Karpas-422 (cell line): Measurements from ENCODE around the gene ARMC7. TPM values are rescaled to one million over a fixed set of nuclear protein-coding genes. Genes with fewer than 3 reads are reported as not detected.

Experiments used
- DNase-seq: peaks from one replicate; pipeline ENCODE4 v3.0.0-alpha.2; 2015
- H2AFZ ChIP-seq: fragments of 200-600 bp; sonication (generic); 2 replicates; pipeline ENCODE4 v1.6.1; 2014; ENCODE audit warnings: antibody characterized with exemption, low read length, mixed read lengths
- H3K27ac ChIP-seq: fragments of 200-600 bp; sonication (generic); 2 replicates; pipeline ENCODE4 v1.5.1; 2014; ENCODE audit warnings: mild to moderate bottlenecking, low read length, moderate library complexity
- H3K27me3 ChIP-seq: fragments of 200-600 bp; sonication (generic); 2 replicates; pipeline ENCODE4 v1.6.1; 2014; ENCODE audit warnings: low read length, mixed read lengths
- H3K36me3 ChIP-seq: fragments of 200-600 bp; sonication (generic); 2 replicates; pipeline ENCODE4 v1.6.1; 2014; ENCODE audit warnings: low read length, mixed read lengths; ENCODE audit not compliant: insufficient read depth
- H3K4me1 ChIP-seq: fragments of 200-600 bp; sonication (generic); 2 replicates; pipeline ENCODE4 v1.6.1; 2014; ENCODE audit warnings: mild to moderate bottlenecking, low read length, mixed read lengths
- H3K4me2 ChIP-seq: fragments of 200-600 bp; sonication (generic); 2 replicates; pipeline ENCODE4 v1.6.1; 2014; ENCODE audit warnings: low read length, low read depth, mild to moderate bottlenecking; ENCODE audit not compliant: poor library complexity, severe bottlenecking
- H3K4me3 ChIP-seq: fragments of 200-600 bp; sonication (generic); 2 replicates; pipeline ENCODE4 v1.5.1; 2014; ENCODE audit warnings: mild to moderate bottlenecking, antibody characterized with exemption, low read length, mixed read lengths
- H3K79me2 ChIP-seq: fragments of 200-600 bp; sonication (generic); 2 replicates; pipeline ENCODE4 v1.6.1; 2014; ENCODE audit warnings: mild to moderate bottlenecking, low read length, mixed read lengths
- H3K9ac ChIP-seq: fragments of 200-600 bp; sonication (generic); 2 replicates; pipeline ENCODE4 v1.6.0; 2014; ENCODE audit warnings: low read length
- H3K9me2 ChIP-seq: fragments of 200-600 bp; sonication (generic), shearing (Covaris generic); replicated peaks from 2 replicates; pipeline ENCODE4 v1.6.0; 2014; ENCODE audit warnings: mild to moderate bottlenecking, low read length, moderate library complexity; ENCODE audit not compliant: insufficient read depth
- H3K9me3 ChIP-seq: fragments of 300-700, 200-600 bp; sonication (generic); 2 replicates; pipeline ENCODE4 v1.6.1; 2014; ENCODE audit warnings: low read length, mixed read lengths
- H4K20me1 ChIP-seq: fragments of 200-600 bp; sonication (generic); 2 replicates; pipeline ENCODE4 v1.6.1; 2014; ENCODE audit warnings: mild to moderate bottlenecking, antibody characterized with exemption, low read length, low read depth; ENCODE audit not compliant: insufficient read depth
- total RNA-seq: library from RNA; depleted of rRNA; stranded (reverse); fragments of >200 nt; shearing (Covaris generic); gene quantifications from 2 replicates; pipeline ENCODE4 v1.2.3, GENCODE V29; 2014; ENCODE audit warnings: low replicate concordance

Gene ARMC7
- total RNA-seq, 1 experiment from 2014 or later = 6.1 TPM

DNA sequence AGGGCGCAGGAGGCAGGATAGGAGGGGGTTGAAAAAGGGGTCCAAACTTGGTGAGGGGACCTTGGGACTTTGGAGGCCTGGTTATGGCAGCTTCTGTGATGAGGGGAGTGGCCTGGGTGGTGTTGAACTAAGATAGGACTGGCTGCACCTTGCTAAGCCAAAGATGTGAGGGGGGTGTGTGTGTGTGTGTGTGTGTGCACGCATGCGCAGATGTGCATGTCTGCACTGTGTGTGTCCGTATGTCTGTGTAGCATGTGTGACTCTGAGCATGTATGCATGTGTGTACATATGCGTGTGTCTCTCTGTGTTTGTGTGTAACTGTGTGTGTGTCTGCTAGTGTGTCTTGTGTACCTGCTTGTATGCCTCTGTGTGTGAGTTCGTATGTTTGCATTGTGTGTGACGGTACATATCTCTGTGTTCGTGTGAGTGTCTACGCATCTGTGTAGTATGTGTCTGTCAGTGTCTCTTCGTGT lies 17.9 kb upstream of the ARMC7 start:
- Histone ChIP-seq H3K27me3 (no peaks in the 10 kb centered on the region), H3K4me2 (no peak overlapping the region), H3K36me3 (no peaks in the 10 kb centered on the region), H3K4me1 (no peaks in the 10 kb centered on the region), H3K4me3 (no peak overlapping the region), H3K9me2 (no peaks in the 10 kb centered on the region), H3K9me3 (no peaks in the 10 kb centered on the region), H4K20me1 (no peaks in the 10 kb centered on the region), H2AFZ (no peak overlapping the region), H3K27ac (no peak overlapping the region), H3K9ac (no peak overlapping the region), H3K79me2 (no peaks in the 10 kb centered on the region)
- no peak for DNase-seq

DNA sequence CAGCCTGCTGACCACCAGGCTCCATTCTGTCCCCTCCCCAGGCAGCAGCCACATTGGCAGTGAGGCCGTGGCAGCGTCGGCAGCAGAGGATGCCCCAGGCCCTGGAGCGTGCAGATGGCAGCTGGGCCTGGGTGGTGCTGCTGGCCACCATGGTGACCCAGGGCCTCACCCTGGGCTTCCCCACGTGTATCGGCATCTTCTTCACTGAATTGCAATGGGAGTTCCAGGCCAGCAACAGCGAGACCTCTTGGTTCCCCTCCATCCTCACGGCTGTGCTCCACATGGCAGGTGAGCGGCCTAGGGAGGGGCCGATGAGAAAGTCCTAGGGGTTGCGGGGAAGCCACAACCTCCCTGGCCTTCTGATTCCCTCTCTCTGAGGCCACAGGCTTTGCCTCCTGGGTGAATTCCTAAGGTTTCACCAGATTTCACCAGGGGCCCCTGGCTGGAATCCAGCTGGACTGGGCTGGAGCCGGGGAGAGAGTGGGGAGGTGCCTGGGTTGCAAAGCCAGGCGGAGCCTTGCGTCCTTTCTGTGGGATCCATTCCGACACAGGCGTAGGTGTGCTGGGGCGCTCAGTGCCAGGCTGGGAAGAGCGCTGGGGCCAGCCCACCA lies 16.1 kb upstream of the ARMC7 start:
- Histone ChIP-seq H3K79me2 (no peaks in the 10 kb centered on the region), H3K27me3 (no peaks in the 10 kb centered on the region), H4K20me1 (no peaks in the 10 kb centered on the region), H3K4me3 (no peak overlapping the region), H2AFZ (no peak overlapping the region), H3K9me2 (no peaks in the 10 kb centered on the region), H3K9ac (no peak overlapping the region), H3K36me3 (no peaks in the 10 kb centered on the region), H3K4me1 (no peaks in the 10 kb centered on the region), H3K27ac (no peak overlapping the region), H3K4me2 (no peak overlapping the region), H3K9me3 (no peaks in the 10 kb centered on the region)
- no peak for DNase-seq

DNA sequence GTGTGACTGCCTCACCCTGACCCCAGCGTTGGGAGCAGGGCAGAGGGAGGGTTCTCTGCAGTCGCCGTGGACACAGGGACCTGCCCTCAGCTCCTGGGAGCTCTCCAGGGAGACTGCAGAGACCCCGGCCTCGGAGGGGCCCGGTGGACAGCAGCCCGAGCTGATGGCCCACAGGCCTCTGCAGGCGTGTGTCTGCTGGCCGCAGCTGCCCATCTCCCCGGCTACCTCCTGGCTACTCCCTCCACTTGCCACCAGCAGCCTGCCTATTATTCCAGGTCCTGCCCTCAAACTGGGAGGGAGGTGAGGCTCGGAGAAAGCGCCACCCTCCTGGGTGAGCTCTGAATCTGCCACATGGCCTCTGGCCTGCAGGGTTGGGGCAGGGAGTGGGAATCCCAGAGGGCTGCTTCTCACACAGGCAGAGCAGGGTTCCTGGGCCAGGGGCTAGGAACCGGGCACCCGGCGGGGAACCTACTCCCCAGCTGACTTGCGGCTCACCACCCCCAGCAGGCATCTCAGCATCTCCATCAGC lies 14.8 kb upstream of the ARMC7 start:
- H3K4me1 ChIP-seq = no peaks in the 10 kb centered on the region
- no peak overlapping the region for H3K27ac ChIP-seq
- H3K27me3 ChIP-seq = no peaks in the 10 kb centered on the region
- no peaks in the 10 kb centered on the region for H3K9me2 ChIP-seq
- H3K4me3 ChIP-seq = no peak overlapping the region
- H3K79me2 ChIP-seq = no peaks in the 10 kb centered on the region
- H2AFZ ChIP-seq = no peak overlapping the region
- no peaks in the 10 kb centered on the region for H3K9me3 ChIP-seq
- H3K9ac ChIP-seq = no peak overlapping the region
- no peak overlapping the region for H3K4me2 ChIP-seq
- no peaks in the 10 kb centered on the region for H3K36me3 ChIP-seq
- H4K20me1 ChIP-seq = no peaks in the 10 kb centered on the region
- DNase-seq = no peak

DNA sequence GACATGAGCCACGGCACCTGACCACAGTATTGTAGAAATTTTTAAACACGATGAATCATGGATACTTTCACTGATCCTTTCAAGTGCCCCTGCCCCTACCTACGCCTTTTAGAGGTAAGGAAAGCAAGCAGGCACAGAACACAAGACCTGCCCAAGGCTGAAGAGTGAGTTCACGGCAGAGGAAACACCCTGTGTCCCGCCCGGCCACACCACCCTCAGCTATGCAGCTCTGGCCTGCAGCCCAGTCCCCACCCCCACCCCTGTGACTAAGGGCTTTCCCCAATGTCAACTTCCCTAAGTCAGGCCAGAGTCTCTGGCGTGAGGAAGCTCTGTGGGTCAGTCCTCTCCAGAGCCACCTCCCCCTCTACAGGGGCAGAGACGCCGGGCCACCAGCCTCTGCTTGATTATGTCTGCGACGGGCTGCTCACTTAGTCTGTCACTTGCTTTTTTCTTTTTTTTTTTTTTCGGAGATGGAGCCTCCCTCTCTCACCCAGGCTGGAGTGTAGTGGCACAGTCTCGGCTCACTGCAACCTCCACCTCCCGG lies 13.6 kb upstream of the ARMC7 start:
- no peaks in the 10 kb centered on the region for H3K9me3 ChIP-seq
- no peaks in the 10 kb centered on the region for H3K36me3 ChIP-seq
- no peak for DNase-seq
- no peaks in the 10 kb centered on the region for H3K79me2 ChIP-seq
- H3K4me2 ChIP-seq = no peak overlapping the region
- H3K9ac ChIP-seq = no peak overlapping the region
- H2AFZ ChIP-seq = no peak overlapping the region
- no peak overlapping the region for H3K4me3 ChIP-seq
- no peaks in the 10 kb centered on the region for H3K27me3 ChIP-seq
- no peak overlapping the region for H3K27ac ChIP-seq
- H3K4me1 ChIP-seq = no peaks in the 10 kb centered on the region
- no peaks in the 10 kb centered on the region for H3K9me2 ChIP-seq
- H4K20me1 ChIP-seq = no peaks in the 10 kb centered on the region

DNA sequence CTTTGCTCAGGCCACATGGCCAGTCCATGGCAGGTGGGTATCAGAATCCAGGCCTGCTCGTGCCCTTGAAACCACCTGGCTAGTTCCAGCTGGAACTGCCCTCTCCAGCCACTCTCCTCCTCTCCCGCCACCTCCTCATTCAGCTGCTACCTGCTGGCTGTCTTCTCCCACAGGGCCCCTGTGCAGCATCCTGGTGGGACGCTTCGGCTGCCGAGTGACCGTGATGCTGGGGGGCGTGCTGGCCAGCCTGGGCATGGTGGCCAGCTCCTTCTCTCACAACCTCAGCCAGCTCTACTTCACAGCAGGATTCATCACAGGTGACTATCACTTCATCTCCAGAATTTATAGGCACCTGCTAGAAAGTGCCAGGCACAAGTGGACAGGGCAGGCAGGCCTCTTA lies 11.9 kb upstream of the ARMC7 start:
- no peaks in the 10 kb centered on the region for H3K9me2 ChIP-seq
- no peak for DNase-seq
- no peak overlapping the region for H3K27ac ChIP-seq
- H3K36me3 ChIP-seq = no peaks in the 10 kb centered on the region
- no peaks in the 10 kb centered on the region for H4K20me1 ChIP-seq
- H3K4me1 ChIP-seq = peaks cover 10% of the 10 kb centered on the region
- no peaks in the 10 kb centered on the region for H3K9me3 ChIP-seq
- H3K4me2 ChIP-seq = no peak overlapping the region
- H3K4me3 ChIP-seq = no peak overlapping the region
- no peaks in the 10 kb centered on the region for H3K79me2 ChIP-seq
- no peak overlapping the region for H2AFZ ChIP-seq
- H3K27me3 ChIP-seq = no peaks in the 10 kb centered on the region
- H3K9ac ChIP-seq = no peak overlapping the region

DNA sequence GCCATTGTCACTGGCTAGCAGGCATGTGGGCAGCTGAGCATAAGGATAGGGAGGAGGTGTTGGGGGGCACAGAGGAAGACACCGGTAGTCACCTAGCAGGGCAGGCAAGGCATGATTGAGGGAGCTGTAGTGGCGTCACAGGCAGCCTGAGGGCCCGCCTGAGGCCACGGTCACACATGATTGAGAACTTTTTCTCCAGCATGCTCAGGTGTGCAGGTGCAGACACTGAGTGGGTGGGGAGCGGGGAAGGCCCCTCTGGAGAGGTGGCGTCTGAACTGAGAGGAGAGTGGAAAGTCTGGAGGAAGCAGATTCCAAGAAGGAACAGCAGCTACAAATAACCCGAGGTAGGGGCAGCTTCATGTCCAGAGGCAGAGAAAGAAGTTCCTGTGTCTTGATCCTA lies 10.9 kb upstream of the ARMC7 start:
- Histone ChIP-seq H3K27ac (no peak overlapping the region), H3K9me2 (no peaks in the 10 kb centered on the region), H3K79me2 (no peaks in the 10 kb centered on the region), H2AFZ (no peak overlapping the region), H3K9ac (no peak overlapping the region), H3K9me3 (no peaks in the 10 kb centered on the region), H4K20me1 (no peaks in the 10 kb centered on the region), H3K36me3 (no peaks in the 10 kb centered on the region), H3K4me1 (peaks cover 10% of the 10 kb centered on the region), H3K4me2 (no peak overlapping the region), H3K27me3 (no peaks in the 10 kb centered on the region), H3K4me3 (no peak overlapping the region)
- DNase-seq = no peak

DNA sequence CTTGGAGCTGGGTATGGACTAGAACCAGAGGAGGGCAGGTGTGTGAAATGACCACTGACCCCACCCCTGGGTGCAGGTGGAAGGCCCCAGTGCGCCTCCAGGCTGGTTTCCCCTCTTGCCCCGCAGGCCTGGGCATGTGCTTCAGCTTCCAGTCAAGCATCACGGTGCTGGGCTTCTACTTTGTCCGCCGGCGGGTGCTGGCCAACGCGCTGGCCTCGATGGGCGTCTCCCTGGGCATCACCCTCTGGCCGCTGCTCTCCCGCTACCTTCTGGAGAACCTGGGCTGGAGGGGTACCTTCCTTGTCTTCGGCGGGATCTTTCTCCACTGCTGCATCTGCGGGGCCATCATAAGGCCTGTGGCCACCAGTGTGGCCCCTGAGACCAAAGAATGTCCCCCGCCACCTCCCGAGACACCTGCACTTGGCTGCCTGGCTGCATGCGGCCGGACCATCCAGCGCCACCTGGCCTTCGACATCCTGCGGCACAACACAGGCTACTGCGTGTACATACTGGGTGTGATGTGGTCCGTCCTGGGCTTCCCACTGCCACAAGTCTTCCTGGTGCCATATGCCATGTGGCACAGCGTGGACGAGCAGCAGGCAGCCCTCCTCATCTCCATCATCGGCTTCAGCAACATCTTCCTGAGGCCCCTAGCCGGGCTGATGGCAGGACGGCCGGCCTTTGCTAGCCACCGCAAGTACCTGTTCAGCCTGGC lies 9.7 kb upstream of the ARMC7 start:
- no peaks in the 10 kb centered on the region for H3K9me2 ChIP-seq
- no peak overlapping the region for H2AFZ ChIP-seq
- DNase-seq = no peak

DNA sequence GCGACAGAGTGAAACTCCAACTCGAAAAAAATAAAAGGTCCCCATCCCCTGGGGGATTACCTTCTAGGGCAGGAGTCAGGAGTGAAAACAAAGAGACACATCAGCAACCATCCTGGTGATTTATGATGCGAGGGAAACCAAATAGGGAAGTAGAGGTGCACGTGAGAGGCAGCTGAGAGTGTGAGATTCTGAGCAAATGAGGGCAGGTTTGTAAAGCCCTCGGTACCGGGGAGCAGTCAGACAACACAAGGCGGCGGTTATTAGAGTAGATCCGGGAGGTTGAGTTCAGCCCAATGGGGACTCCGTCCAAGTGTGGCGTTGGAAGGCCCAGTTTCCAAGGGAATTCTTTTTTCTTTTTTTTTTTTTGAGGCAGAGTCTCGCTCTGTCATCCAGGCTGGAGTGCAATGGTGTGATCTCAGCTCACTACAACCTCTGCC lies 7.4 kb upstream of the ARMC7 start:
- no peak overlapping the region for H3K27ac ChIP-seq
- no peaks in the 10 kb centered on the region for H3K27me3 ChIP-seq
- peaks cover 10% of the 10 kb centered on the region for H3K4me1 ChIP-seq
- no peak overlapping the region for H3K9ac ChIP-seq
- peak; percentile 79 for DNase-seq
- H4K20me1 ChIP-seq = no peaks in the 10 kb centered on the region
- no peak overlapping the region for H3K4me3 ChIP-seq
- no peak overlapping the region for H2AFZ ChIP-seq
- peak overlapping the region; percentile 20 for H3K4me2 ChIP-seq
- H3K9me3 ChIP-seq = no peaks in the 10 kb centered on the region
- no peaks in the 10 kb centered on the region for H3K9me2 ChIP-seq
- H3K36me3 ChIP-seq = no peaks in the 10 kb centered on the region
- no peaks in the 10 kb centered on the region for H3K79me2 ChIP-seq

More for the DNA sequence above, 9.7 kb upstream of the ARMC7 start:
- Histone ChIP-seq H3K27me3 (no peaks in the 10 kb centered on the region), H3K27ac (no peak overlapping the region), H3K79me2 (no peaks in the 10 kb centered on the region), H4K20me1 (no peaks in the 10 kb centered on the region), H3K4me1 (peaks cover 10% of the 10 kb centered on the region), H3K4me3 (no peak overlapping the region), H3K4me2 (no peak overlapping the region), H3K36me3 (no peaks in the 10 kb centered on the region), H3K9me3 (no peaks in the 10 kb centered on the region), H3K9ac (no peak overlapping the region)
